ENCODE measurements around the gene NOXO1.
"Not testable (repeated sequence)": the region's sequence is repeated elsewhere in the genome, so short reads cannot be mapped to it uniquely, and the experiment has no call there.

Gene NOXO1

DNA sequence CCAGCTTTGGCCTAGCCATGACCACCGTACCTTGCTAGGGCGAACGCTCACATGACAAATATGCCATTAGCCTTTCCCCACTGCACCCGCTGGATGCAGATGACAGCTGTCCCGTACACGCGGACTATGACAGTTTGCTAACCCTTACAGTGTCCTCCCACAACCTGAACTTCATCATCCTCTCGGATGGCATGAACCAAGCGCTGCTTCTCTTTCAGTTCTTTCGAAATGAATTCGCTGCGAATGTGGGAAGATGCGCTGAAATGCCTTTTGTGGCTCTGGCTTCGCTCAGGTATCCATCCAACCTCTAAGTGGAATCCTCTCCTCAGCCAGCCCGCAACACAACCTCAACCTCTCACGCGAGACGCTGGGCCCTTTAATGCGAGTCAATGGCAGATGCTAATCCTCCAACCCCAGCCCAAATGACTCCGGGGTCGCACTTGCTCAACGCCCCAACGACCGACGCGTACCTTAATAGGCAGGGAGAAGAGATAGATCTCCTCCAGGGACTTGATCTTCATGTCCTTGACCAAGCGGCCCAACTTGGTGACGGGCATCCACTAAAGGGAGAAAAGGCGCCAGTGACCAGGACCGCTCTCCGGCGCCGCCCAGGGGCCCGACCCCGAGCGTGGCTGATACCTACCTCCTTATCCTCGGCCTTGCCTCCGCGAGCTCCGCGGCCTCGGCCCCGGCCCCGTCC, 17.3 kb downstream of the NOXO1 start:
- in situ Hi-C loops (cut with MboI; ENCODE audit: low sequenced_read_pairs) = no loop called here

- in situ Hi-C loops (cut with MboI; ENCODE audit: low sequenced_read_pairs) = not testable (repeated sequence)
Observed at GRCh38 chr16:1962161-1963153, 18.8 kb downstream of the NOXO1 start.

DNA sequence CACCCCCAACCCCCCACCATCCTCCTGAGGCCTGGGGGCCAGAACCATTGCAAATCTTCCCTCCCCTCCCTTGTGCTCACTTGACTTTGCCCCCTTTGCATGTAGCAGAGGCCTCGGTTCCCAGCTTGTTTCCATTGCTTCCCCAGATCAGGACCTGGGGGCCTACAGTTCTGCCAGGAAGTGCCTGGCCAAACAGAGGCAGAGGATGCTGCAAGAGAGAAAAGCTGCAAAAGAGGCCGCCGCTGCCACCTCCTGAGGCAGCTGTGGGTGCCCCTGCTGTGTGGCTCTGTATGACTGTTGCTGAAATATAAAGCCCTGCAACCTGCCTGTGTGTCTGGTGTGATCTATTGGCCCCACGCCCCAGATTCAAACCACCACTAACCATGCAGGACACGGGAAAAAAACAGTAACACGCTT, 19.6 kb downstream of the NOXO1 start:
- in situ Hi-C loops (cut with MboI; ENCODE audit: low sequenced_read_pairs) = no loop called here

DNA sequence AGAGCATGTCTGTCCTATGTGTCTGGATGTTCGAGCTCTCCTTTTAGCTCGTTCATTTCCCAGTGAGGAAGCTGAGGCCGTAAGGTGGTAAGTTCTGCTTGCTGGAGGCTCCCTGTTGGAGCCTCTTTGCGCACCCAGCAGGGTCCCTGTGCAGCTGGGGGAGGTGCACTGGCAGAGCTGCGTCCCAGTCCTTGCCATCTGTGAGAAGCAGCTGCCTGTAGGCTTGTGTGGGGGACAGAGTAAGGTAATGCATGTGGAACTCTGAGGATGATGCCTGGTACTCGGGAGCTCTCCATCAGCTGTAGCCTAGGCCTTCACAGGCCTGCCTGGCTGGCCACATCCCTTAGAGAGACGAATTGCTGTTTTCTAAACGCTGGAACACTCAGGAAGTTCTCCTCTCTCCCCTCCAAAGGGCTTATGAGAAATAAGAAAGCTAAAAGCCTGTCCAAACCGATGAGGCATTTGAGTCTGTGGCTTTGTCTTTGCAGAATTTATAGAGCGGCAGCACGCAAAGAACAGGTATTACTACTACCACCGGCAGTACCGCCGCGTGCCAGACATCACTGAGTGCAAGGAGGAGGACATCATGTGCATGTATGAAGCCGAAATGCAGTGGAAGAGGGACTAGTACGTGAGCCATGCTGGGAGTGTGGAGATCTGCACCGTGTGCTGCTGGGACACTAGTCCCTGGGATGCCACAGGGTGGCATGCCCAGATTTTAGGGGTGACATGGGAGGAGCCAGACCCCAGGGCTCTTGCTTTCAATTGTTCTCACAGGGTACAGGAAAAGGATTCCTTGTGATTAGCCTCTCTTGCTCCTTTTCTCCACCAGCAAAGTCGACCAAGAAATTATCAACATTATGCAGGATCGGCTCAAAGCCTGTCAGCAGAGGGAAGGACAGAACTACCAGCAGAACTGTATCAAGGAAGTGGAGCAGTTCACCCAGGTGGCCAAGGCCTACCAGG, 20.3 kb downstream of the NOXO1 start:
- in situ Hi-C loops (cut with MboI; ENCODE audit: low sequenced_read_pairs) = no loop called here

DNA sequence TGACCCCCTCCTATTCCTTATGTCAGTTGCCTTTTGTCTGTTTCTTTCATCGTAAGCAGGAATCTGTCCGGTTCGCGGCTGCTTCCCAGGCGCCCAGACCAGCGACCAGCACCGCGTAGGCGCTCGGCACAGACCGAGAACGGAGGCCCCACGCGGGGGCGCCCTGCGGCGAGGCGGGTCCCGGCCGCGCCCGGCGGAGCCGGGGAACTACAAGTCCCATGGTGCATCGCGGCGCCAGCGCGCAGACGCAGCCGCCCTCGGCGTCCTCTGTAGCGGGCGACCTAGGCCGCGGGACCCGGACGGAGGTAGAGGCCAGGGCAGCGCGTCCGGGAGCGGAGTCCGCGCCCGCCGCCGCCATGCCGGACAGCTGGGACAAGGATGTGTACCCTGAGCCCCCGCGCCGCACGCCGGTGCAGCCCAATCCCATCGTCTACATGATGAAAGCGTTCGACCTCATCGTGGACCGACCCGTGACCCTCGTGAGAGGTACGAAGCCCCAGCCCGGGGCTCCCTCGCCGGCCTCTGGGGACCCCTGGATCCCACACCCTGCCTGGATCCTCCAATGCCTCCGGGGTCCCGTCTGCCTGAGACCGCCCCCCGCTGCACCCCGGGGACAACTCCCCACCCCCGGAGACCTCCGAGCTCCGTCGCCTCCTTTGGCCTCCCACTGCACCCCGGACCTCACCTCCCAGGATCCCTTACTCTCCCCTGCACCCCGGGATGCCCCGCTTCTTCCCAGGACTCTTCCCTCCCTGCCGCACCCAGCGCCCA, 21.8 kb downstream of the NOXO1 start, which contains the start of gene NDUFB10:
Gene NDUFB10, plus strand, starts transcription at position 270 of the 771 bp plus-strand sequence. Its CDS starts 87 bp downstream, at position 357.
- in situ Hi-C loops (cut with MboI; ENCODE audit: low sequenced_read_pairs) = no loop called here

DNA sequence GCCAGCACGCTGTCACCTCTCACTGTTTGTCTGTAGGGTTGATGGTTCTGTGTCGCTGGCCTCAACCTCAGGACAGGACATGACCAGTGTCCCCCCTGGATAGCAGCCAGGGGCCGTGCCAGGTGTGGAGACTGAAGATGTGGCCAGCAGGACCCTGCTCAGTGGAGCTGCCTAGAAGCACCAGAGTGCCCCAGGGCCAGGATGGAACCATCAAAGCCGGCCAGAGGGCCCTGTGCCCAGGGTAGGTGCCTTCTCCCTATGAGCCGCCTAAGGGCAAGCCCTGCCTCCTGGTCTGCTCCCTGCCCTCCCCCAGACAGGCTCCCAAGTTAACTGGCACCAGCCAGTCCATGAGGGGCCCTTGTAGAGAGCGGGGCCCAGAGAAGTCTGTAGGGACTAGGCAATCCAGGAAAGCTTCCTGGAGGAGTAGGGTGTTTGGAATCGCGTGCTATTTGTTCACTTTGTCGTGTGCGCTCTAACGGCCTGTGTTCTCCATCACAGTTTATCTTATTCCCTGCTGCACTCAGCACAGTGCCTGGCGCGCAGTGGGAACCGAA, 22.5 kb downstream of the NOXO1 start:
- in situ Hi-C loops (cut with MboI; ENCODE audit: low sequenced_read_pairs) = no loop called here

GRCh38 chr16:1958143-1958491, 23.2 kb downstream of the NOXO1 start:
- in situ Hi-C loops (cut with MboI; ENCODE audit: low sequenced_read_pairs) = not testable (repeated sequence)

DNA sequence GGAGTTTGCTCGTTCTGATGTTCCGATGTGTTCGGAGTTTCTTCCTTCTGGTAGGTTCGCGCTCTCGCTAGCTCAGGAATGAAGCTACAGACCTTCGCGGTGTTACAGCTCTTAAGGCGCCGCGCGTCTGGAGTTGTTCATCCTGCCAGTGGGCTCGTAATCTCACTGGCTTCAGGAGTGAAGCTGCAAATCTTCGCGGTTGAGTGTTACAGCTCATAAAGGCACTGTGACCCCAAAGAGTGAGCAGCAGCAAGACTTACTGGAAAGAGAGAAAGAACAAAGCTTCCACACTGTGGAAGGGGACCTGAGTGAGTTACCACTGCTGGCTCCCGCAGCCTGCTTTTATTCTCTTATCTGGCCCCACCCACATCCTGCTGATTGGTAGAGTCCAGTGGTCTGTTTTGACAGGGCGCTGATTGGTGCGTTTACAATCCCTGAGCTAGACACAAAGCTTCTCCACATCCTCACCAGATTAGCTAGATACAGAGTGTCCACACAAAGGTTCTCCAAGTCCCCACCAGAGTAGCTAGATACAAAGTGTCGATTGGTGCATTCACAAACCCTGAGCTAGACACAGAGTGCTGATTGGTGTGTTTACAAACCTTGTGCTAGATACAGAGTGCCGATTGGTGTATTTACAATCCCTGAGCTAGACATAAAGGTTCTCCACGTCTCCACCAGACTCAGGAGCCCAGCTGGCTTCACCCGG, 23.7 kb downstream of the NOXO1 start:
- in situ Hi-C loops (cut with MboI; ENCODE audit: low sequenced_read_pairs) = not testable (repeated sequence)

DNA sequence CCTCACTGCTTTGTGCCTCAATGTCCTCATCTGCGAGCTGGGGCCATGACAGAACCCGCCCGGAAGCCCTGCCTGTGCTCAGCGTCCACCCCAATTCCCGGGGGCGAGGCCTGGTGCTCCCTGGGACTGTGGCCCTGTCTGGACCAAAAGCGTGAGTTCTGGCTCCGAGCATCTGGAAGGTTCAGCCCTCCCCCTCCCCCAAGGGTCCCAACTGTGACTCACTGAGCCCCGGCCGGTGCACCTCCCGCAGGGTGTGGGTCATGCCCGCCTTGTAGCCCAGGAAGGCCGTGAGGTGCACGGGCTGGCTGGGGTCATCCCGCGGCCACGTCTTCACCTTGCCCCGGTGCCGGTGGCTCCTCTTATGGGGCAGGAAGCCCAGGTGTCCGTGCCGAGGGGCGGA, 27.5 kb downstream of the NOXO1 start:
- in situ Hi-C loops (cut with MboI; ENCODE audit: low sequenced_read_pairs) = no loop called here

DNA sequence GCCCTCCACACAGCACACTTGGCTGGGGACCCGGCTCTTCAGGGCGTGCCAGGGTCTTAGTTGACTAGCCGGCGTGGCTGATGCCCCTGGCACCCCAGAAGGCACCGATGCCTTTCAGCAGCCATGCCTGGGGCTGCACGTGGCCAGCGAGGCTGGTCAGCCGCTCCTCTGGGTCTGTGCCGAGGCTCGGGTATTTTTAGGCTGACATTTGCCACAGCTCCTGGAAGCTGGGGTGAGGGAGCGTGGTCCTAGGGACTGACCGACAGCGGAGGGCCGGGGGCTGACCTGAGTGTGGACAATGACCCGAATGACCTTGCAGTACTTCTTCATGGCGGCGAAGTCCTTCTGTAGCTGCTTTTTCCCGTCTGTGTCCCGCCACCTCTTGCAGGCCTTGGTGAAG, 30.7 kb downstream of the NOXO1 start:
- in situ Hi-C loops (cut with MboI; ENCODE audit: low sequenced_read_pairs) = no loop called here

DNA sequence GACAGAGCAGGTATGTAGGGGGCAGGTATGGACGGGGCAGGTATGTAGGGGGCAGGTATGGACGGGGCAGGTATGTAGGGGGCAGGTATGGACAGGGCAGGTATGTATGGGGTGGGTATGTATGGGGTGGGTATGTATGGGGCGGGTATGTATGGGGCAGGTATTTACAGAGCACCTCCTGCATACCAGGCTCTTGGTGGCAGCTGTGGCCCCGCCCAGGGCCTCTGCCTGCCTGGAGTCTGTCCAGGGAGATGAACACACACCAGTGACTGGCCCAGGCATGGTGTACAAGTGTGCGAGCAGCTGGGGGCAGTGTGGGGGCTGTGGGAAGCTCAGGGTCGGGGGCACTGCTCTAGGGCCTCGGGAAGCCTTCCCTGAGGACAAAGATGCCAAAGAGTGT, 31.2 kb downstream of the NOXO1 start:
- in situ Hi-C loops (cut with MboI; ENCODE audit: low sequenced_read_pairs) = no loop called here

DNA sequence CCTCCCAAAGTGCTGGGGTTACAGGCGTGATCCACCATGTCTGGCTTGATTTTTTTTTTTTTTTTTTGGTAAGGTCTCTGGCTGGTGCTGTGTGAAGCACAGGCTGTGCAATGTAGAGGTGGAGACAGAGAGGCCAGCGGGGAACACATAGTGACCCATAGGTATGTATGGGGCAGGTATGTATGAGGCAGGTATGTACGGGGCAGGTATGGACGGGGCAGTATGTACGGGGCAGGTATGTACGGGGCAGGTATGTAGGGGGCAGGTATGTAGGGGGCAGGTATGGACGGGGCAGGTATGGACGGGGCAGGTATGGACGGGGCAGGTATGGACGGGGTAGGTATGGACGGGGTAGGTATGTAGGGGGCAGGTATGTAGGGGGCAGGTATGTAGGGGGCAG, 31.8 kb downstream of the NOXO1 start:
- in situ Hi-C loops (cut with MboI; ENCODE audit: low sequenced_read_pairs) = no loop called here

GRCh38 chr16:1947369-1947670, 33.9 kb downstream of the NOXO1 start:
- in situ Hi-C loops (cut with MboI; ENCODE audit: low sequenced_read_pairs) = no loop called here

GRCh38 chr16:1946495-1947368, 34.5 kb downstream of the NOXO1 start:
- in situ Hi-C loops (cut with MboI; ENCODE audit: low sequenced_read_pairs) = no loop called here

DNA sequence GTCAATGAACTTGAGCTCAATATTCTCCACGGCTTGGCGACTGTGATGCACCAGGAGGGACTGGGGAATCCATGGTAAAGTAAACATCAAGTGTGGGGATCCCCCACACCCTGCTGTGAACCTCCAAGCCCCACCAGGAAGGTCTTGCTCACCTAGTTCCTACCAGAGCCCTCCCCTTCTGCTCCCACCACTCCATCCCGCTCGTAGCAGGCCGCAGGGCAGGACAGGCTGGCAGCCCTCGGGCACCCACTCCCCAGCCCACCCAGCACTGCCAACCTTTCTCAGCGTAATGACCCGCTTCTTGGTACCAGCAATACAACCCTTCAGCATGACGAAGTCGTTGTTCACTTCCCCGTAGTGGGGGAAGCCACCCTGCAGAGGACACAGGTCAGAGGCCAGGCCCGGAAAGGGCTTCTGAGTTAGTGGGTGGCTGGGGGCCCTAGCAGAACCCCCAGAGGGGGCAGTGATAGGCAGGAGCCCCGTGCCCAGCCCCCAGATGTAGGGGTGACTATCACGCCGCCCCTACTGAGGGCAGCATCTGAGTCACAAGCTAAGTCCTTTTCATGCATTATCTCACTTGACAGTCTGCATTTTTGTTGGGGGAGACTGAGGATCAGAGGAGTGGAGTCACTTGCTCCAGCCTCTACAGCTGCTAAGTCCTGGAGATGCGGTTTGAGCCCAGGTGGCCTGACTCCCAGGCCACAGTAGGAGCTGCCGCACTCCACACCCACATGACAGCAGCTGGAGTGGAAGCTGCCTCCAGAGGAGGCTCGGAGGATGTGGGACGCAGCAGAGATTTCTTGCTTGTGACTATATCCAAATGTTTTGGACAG, 35.5 kb downstream of the NOXO1 start:
- in situ Hi-C loops (cut with MboI; ENCODE audit: low sequenced_read_pairs) = no loop called here

DNA sequence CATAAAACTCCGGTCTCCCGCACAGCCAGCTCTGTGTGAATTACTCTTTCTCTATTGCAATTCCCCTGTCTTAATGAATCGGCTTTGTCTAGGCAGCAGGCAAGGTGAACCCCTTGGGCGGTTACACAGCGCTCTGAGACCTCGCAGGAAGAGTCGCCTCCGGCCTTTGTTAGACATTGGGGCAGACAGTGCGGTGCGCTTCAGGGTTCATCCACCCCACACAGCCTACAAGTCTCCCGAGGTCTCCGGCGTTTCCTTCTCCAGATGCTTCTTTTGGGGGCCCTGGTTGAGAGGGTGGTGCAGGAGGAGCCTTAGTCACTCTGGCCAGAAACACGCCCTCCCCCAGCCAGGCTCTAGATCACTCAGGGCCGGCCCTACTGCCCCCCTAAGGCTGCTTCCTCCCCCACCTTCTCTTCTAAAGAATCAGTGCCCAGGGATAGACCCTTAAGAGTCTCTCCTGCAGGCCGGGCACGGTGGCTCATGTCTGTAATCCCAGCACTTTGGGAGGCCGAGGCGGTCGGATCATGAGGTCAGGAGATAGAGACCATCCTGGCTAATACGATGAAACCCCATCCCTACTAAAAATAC, 36.6 kb downstream of the NOXO1 start:
- in situ Hi-C loops (cut with MboI; ENCODE audit: low sequenced_read_pairs) = no loop called here
